Endothelial cell (in vitro differentiated cells): ENCODE measurements around the gene VPS33B. TPM values are rescaled to one million over a fixed set of nuclear protein-coding genes. Genes with fewer than 3 reads are reported as not detected.

Experiments used
- DNase-seq: peaks from one replicate; pipeline ENCODE4 v3.0.0; 2021; ENCODE audit warnings: low spot score
- H3K27ac Mint-ChIP-seq: one replicate; pipeline ENCODE4 v1.8.0; 2021; ENCODE audit warnings: mixed read lengths, inconsistent platforms; ENCODE audit not compliant: unreplicated experiment
- H3K27me3 Mint-ChIP-seq: one replicate; pipeline ENCODE4 v1.8.0; 2021; ENCODE audit warnings: mild to moderate bottlenecking, moderate library complexity, mixed read lengths, inconsistent platforms; ENCODE audit not compliant: unreplicated experiment
- H3K36me3 Mint-ChIP-seq: one replicate; pipeline ENCODE4 v1.8.0; 2021; ENCODE audit warnings: mild to moderate bottlenecking, low read depth, mixed read lengths, inconsistent platforms; ENCODE audit not compliant: unreplicated experiment
- H3K4me1 Mint-ChIP-seq: one replicate; pipeline ENCODE4 v1.8.0; 2021; ENCODE audit warnings: mild to moderate bottlenecking, mixed read lengths, inconsistent platforms; ENCODE audit not compliant: unreplicated experiment
- H3K4me3 Mint-ChIP-seq: one replicate; pipeline ENCODE4 v1.8.0; 2021; ENCODE audit warnings: mild to moderate bottlenecking, mixed read lengths, inconsistent platforms; ENCODE audit not compliant: unreplicated experiment
- H3K9me3 Mint-ChIP-seq: one replicate; pipeline ENCODE4 v1.8.0; 2021; ENCODE audit warnings: mixed read lengths, inconsistent platforms; ENCODE audit not compliant: unreplicated experiment
- CTCF ChIP-seq: fragments of 200-600 bp; sonication (generic); IDR thresholded peaks from one replicate; pipeline ENCODE4 v1.5.0; 2021; ENCODE audit warnings: antibody characterized with exemption; ENCODE audit not compliant: unreplicated experiment
- total RNA-seq: library from RNA; stranded (reverse); fragmentation: NEBNext Ultra II Directional; extraction: Animal tissue kit (Norgen Biotek cat#: 25700); gene quantifications from one replicate; pipeline ENCODE4 v1.2.1, GENCODE V29; 2021; ENCODE audit not compliant: unreplicated experiment

Gene VPS33B
- total RNA-seq, 1 donor from 2014 or later: 16.0 TPM

DNA sequence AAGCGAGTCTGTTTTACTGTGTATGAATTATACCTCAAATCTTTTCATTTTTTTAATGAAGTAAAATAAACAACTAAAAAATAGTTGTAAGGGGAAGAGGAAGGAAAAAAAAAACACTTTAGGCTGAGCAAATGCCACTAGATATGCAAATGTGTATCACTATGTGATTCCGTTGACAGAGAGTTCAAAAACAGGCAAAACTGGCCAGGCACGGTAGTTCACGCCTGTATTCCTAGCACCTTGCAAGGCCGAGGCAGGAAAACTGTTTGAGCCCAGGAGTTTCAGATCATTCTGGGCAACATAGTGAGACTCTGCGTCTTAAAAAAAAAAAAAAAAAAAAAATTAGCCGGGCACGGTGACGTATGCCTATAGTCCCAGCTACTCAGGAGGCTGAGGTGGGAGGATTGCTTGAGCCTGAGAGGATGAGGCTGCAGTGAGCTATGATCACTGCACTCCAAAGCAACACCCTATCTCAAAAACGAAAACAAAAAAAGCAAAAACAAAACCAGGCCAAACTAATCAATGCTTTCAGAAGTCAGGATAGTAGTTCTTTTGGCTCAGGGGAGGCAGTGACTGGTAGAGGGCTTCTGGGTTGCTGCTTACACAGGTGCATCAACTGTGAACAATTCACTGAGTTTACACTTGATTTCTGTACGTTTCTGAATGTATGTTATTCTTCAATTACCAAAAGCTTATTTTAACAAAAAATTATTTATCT is 35.4 kb downstream of the VPS33B start:
- TF ChIP-seq CTCF: no peak
- no peak overlapping the region for H3K27ac Mint-ChIP-seq
- H3K27me3 Mint-ChIP-seq: peaks cover 2% of the 10 kb centered on the region
- H3K4me1 Mint-ChIP-seq: peaks cover 13% of the 10 kb centered on the region
- H3K4me3 Mint-ChIP-seq: no peak overlapping the region
- DNase-seq: no peak
- H3K9me3 Mint-ChIP-seq: no peaks in the 10 kb centered on the region
- H3K36me3 Mint-ChIP-seq: no peaks in the 10 kb centered on the region

DNA sequence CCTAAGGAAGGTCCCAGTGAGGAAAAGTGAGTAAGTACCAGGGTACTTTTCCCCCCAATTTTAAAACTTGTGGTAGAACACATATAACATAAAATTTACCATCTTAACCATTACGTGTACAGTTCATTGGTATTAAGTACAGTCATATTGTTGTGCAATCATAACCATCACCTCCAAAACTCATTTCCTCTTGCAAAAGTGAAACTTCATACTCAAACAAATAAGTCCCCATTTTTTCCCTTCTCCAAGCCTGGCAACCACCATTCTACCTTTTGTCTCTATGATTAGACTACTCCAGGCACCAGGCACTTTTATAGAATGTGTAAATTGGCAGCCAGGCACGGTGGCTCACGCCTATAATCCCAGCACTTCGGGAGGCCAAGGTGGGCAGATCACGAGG is 40.3 kb downstream of the VPS33B start:
- Mint-ChIP-seq H3K4me3 (no peak overlapping the region), H3K9me3 (no peaks in the 10 kb centered on the region), H3K36me3 (peaks cover 7% of the 10 kb centered on the region), H3K4me1 (peaks cover 4% of the 10 kb centered on the region), H3K27ac (no peak overlapping the region), H3K27me3 (peaks cover 2% of the 10 kb centered on the region)
- DNase-seq: no peak
- TF ChIP-seq CTCF: no peak

DNA sequence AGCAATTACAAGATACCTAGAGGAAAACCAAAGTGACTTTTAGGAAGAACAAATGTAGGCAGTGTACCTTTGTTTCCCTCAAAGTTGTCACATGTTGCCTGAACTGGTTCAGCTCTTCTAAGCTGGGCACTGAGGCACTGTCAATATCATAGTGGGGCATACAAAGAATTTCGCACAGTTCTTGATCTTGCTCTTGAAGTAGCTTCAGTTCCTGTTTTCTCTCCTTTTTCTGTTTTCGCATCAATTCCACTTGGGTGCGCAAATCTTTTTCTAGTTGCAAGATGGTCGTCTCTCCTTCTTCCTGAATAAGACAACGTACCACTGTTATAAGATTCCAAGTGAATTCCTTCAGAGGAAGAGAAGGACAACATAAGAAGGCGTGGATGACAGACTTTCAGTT is 40.7 kb downstream of the VPS33B start:
- peaks cover 4% of the 10 kb centered on the region for H3K4me1 Mint-ChIP-seq
- no peak overlapping the region for H3K4me3 Mint-ChIP-seq
- no peak overlapping the region for H3K27ac Mint-ChIP-seq
- TF ChIP-seq CTCF: no peak
- no peak for DNase-seq
- peaks cover 2% of the 10 kb centered on the region for H3K27me3 Mint-ChIP-seq
- no peaks in the 10 kb centered on the region for H3K9me3 Mint-ChIP-seq
- peaks cover 7% of the 10 kb centered on the region for H3K36me3 Mint-ChIP-seq

DNA sequence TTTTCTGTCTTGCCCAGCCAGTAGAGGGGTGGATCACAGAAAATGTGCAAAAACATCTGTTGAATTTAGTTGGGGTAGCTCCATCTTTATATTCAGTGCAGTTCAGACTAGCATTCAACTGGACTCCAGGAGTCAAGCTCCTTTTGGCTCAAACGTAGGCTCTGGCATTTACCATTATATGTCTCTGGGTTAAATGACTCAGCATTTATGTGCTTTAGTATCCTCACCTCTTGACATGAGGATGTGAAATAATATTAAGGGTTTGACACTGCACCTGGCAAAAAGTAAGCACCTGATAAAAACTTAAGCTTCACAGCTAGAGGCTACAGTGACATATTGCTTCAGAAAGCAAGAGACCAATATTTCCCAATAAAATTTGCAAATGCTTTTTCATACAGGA is 42.8 kb downstream of the VPS33B start:
- Mint-ChIP-seq H3K36me3 (peaks cover 7% of the 10 kb centered on the region), H3K27me3 (peaks cover 6% of the 10 kb centered on the region), H3K27ac (no peak overlapping the region)

More for the DNA sequence above, 42.8 kb downstream of the VPS33B start:
- H3K4me1 Mint-ChIP-seq: peaks cover 6% of the 10 kb centered on the region
- TF ChIP-seq CTCF: no peak
- no peaks in the 10 kb centered on the region for H3K9me3 Mint-ChIP-seq
- H3K4me3 Mint-ChIP-seq: no peak overlapping the region
- no peak for DNase-seq
